NCI-H82 (cell line): Measurements from ENCODE around the gene TXNDC5.
"Not testable (repeated sequence)": the region's sequence is repeated elsewhere in the genome, so short reads cannot be mapped to it uniquely, and the experiment has no call there.

ENCODE experiments used
- DNase-seq: peaks from one replicate; lab custom pipeline; 2025; lab: John Stamatoyannopoulos, UW

Gene TXNDC5

GRCh38 chr6:7914311-7914710, 3.7 kb upstream of the TXNDC5 start:
- no peak for DNase-seq

DNA sequence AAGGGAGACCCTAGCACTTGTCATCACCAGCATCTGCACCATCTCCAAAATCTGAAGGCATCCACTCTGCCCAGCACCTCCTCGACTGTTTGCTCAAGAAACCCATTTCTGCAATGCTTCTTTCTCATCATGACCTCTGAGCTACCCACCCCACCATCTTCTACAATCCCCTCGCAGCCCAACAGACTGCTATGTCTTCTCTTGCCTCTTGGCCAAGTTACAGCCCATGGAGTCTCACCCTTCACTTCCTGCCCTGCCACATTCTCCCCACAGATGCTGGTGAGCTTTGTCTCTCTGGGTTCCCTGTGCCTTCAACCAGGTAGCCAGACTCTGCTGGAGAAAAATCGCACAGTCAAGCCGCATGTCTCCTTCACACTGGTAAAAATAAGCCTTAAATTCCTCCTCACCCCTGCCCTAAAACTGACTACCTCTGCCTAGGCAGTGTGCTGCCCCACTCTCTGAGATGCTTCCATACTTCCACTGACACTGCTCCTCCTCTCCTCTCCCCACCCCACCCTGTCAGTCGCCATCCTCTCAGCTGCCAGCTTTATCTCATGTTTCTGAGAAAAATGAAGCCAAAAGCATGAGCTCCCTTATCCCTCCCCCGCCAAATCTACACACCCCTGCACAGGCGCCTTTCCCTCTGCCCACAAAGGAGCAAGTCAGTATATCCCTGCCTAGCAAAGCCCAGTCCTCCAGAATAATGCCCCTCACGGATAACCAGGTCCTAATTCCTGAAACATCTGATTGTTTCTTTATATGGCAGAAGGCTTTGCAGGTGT, 2.3 kb upstream of the TXNDC5 start:
- DNase-seq, result no peak

GRCh38 chr6:7912024-7912423, 1.4 kb upstream of the TXNDC5 start:
- no peak for DNase-seq

DNA sequence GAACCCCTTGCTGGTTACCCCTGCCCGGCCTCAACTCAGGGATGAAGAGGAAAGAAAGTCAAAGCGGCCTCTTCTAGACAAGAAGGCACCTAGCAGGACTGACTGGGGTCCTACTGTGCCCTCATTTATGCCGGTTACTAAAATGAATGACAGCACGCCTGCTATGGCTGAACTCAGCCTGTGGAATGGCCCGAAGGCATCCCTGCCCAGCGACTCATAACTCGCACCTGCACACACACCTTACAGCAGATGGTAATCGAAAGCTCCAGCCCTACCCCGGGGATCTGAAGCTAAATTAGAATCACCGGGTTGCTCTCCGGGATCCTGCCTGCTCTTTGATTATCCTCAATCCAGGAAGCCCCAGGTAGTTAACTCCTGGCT, 747 bp upstream of the TXNDC5 start:
- peak; percentile 44 for DNase-seq

DNA sequence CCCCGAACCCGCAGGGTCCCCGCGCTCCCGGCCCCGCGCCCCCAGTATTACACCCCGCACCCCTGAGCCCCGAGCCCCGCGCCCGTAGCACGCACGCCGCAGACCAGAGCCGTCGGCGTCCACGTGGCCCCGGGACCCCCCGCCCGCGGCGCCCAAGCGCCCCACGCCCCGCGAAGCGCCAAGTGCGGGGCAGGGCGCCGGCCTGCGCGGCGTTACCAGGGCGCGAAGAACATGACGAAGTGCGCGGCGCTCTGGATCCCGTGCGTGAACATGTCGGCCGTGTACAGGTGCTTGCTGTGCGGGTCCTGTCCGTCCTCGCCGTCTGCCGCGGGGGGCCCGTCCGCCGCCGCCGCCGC, 312 bp downstream of the TXNDC5 start:
- DNase-seq, result no peak

DNA sequence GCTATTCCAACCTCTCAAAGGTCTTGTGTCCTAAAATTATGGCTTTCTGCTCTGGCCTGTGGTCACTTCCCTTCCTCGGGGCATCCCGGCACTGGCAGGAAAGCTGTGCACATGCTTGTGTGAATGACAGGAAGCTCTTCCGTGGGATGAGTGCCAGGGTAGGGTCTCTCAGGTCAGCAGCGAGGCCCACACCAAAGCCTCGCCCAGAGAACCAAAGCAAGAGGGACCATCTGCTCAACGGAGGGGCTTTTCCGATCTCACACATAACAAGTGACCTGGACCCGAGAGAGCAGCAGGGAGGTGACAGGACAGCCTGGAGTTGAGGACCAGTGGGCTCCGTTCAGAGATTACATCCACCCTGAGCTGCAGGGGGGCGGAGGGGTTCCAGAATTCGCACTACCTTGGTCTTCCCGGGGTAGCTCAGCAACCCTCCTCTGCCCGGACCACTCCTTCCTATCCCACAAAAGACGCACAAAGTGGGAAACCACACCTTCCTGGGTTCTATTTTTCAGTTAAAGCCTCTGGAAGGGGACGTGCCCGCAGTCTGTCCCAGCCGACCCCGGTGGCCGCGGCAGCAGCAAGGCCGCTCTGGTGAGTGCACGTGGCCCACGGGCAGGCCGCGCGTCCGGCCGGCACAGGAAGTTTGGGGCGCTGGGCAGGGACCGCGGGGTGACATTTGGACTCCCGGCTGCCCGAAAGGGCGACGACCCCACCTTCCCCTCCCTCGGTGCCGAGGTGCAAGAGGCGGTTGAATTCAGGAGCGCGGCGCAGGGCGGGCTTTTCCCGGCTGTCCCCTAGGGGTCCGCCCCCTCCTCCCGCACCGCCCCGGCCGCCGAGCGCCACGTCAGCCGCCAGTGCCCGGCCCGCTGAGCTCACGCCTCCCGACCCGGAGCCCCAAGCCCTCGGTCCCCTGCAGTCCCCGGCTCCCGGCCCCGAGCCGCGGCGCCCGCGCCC, 988 bp downstream of the TXNDC5 start:
- peak; percentile 66 for DNase-seq

- no peak for DNase-seq
Measured at GRCh38 chr6:7907159-7907558, 3.4 kb downstream of the TXNDC5 start.

GRCh38 chr6:7906741-7907140, 3.8 kb downstream of the TXNDC5 start:
- DNase-seq, result no peak

- DNase-seq, result no peak
Measured at GRCh38 chr6:7905416-7905815, 5.2 kb downstream of the TXNDC5 start.

GRCh38 chr6:7904654-7905319, 5.8 kb downstream of the TXNDC5 start:
- no peak for DNase-seq

- DNase-seq, result no peak
Measured at GRCh38 chr6:7903673-7904072, 6.9 kb downstream of the TXNDC5 start.

DNA sequence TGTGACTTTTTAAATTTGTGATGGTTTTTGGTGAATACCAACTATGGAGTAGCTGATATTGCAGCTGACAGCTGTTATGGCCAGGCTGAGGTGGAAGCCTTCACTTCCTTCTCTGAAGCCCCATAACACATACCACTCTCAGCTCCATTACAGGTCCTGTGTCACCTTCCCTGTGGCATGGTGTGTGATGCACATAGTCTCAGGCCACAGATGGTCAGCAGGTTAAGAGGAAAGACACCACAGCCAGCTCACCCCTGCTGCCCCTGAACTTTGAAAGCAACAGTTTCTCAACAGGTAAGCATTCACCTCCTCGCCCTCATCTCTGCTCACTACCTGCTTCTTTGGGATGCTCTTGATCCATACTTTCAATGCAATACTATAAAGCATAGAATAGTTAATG, 7.7 kb downstream of the TXNDC5 start:
- DNase-seq, result no peak

- DNase-seq, result no peak
Measured at GRCh38 chr6:7902221-7902620, 8.4 kb downstream of the TXNDC5 start.

DNA sequence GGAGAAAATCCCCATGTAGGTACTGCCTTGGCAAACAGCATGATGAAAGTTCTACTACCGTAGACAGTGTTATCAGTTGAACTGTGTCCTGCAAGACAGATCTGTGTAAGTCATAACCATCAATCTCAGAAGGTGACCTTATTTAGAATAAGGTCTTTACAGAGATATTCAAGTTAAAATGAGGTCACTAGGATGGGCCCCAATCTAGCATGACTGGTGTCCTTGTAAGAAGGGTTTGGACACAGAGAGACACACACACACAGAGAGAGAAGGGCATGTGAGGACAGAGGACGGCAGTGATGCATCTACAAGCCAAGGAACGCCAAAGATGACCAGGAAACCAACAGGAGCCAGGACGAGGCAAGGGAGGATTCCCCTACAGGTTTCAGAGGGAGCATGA, 8.8 kb downstream of the TXNDC5 start:
- no peak for DNase-seq

GRCh38 chr6:7901056-7901455, 9.5 kb downstream of the TXNDC5 start:
- no peak for DNase-seq

DNA sequence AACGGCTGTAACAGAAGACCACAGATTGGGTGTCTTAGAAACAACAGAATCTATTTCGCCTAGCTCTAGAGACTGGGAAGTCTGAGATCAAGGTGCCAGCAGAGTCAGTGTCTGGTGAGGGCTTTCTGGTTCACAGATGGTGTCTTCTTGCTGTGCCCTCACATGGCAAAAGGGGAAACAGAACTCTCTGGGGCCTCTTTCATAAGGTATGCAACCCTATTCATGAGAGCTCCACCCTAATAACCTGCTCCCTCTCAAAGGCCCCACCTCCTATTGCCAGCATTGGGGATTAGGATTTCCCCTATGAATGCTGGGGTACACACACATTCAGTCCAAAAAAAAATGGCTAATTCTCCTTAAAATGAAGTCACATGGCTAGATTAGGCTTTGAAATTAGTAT, 10.0 kb downstream of the TXNDC5 start:
- no peak for DNase-seq

GRCh38 chr6:7899889-7900213, 10.7 kb downstream of the TXNDC5 start:
- no peak for DNase-seq

DNA sequence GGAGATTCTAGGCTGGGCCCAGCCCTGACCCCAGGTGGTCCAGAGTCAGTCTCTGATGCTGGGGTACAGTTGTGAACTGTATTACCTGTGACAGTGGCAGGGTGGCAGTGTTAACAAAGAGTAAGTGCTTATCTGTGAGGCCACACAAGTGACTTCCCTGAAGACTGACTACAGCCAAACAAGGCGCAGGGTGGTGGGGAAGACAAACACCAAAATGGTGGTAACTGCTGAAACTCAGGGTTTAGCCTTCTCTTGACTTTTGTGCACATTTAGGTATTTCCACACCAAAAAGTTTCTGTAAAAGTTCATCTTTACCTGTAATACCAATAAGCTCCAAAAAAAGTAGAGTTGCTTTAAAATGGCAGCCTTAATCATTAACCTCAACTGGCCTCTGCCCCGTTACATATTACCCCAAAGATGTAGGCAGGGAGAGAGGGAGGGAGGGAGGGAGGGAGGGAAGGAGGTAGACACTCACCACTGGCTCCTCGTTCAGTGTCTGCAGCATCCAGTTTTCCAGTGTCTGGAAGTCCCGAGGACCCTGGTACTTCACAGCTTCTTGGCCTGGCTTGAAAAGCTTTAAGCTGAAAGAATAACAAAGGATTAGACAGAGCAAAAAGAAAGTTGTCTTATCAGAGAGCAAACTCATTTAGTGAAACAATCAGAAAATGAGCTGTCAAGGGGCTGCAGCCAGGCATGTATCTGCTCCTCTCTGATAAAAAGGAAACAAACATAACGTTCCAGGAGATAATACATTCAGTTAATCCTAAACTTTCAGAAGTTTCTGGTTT, 11.3 kb downstream of the TXNDC5 start:
- DNase-seq, result peak; percentile 36

DNA sequence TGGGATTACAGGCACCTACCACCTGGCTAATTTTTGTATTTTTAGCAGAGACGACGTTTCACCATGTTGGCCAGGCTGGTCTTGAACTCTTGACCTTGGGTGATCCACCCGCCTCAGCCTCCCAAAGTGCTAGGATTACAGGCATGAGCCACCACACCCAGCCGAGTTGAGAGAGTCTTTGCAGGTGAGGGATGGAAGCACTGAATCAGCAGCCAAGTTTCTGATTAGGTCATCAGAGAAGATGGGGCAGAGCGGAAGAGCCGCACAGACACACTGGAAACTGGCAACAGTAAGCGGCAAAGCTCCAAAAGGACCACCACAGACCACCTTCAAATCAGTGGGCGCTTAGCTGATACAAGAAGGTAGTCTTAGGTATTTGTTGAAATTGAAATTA, 12.4 kb downstream of the TXNDC5 start:
- DNase-seq, result not testable (repeated sequence)

GRCh38 chr6:7897461-7898192, 13.0 kb downstream of the TXNDC5 start:
- DNase-seq, result no peak

GRCh38 chr6:7896465-7896987, 14.1 kb downstream of the TXNDC5 start:
- no peak for DNase-seq
